Mesenchymal stem cell (in vitro differentiated cells and primary cell): ENCODE results near the gene SMCO3.
"Not testable (repeated sequence)": the region's sequence is repeated elsewhere in the genome, so short reads cannot be mapped to it uniquely, and the experiment has no call there.

Experiments
- DNase-seq: peaks from one replicate; pipeline ENCODE4 v3.0.0-alpha.2; 2013
- H2AFZ ChIP-seq: one replicate; pipeline ENCODE4 v1.6.1; 2013; ENCODE audit warnings: low read depth, mild to moderate bottlenecking, control low read depth, inconsistent platforms, low read length, moderate library complexity
- H2AK5ac ChIP-seq: 2 replicates; pipeline ENCODE4 v1.6.1; 2013; ENCODE audit warnings: low read length, moderate library complexity, mild to moderate bottlenecking, inconsistent platforms; ENCODE audit not compliant: severe bottlenecking
- H2BK120ac ChIP-seq: one replicate; pipeline ENCODE4 v1.6.1; 2013; ENCODE audit warnings: low read depth, mild to moderate bottlenecking, inconsistent platforms, low read length, moderate library complexity
- H2BK12ac ChIP-seq, 2 experiments: one replicate each; pipeline ENCODE4 v1.6.1; 2013; ENCODE audit warnings: inconsistent platforms in 2 of 2, low read length in 2 of 2, mild to moderate bottlenecking in 2 of 2, moderate library complexity in 2 of 2, control low read depth in 1 of 2
- H2BK15ac ChIP-seq: one replicate; pipeline ENCODE4 v1.6.1; 2013; ENCODE audit warnings: mild to moderate bottlenecking, low read depth, inconsistent platforms; ENCODE audit not compliant: poor library complexity, severe bottlenecking
- H2BK5ac ChIP-seq: 2 replicates; pipeline ENCODE4 v1.6.1; 2013; ENCODE audit warnings: low read depth, mild to moderate bottlenecking, low read length, control low read depth, inconsistent platforms; ENCODE audit not compliant: poor library complexity, severe bottlenecking
- H3K14ac ChIP-seq, 2 experiments: one replicate each; pipeline ENCODE4 v1.6.1; 2013; ENCODE audit warnings: inconsistent platforms in 2 of 2, low read length in 2 of 2, control low read depth in 1 of 2, mild to moderate bottlenecking in 1 of 2, moderate library complexity in 1 of 2
- H3K18ac ChIP-seq, 2 experiments: one replicate each; pipeline ENCODE4 v1.6.1; 2013; ENCODE audit warnings: inconsistent platforms in 2 of 2, low read length in 2 of 2, control low read depth in 1 of 2, low read depth in 1 of 2, mild to moderate bottlenecking in 1 of 2
- H3K23ac ChIP-seq, 2 experiments: one replicate each; pipeline ENCODE4 v1.6.1; 2013; ENCODE audit warnings: inconsistent platforms in 2 of 2, low read length in 2 of 2, mild to moderate bottlenecking in 2 of 2, moderate library complexity in 2 of 2, control low read depth in 1 of 2
- H3K27ac ChIP-seq: 2 replicates; pipeline ENCODE4 v1.5.1; 2013; ENCODE audit warnings: mild to moderate bottlenecking, moderate library complexity, low read length, control low read depth, inconsistent platforms; ENCODE audit not compliant: poor library complexity, severe bottlenecking
- H3K27me3 ChIP-seq, 2 experiments: 2 replicates each; pipeline versions ENCODE4 v1.6.1 to v1.7.0; 2013; ENCODE audit warnings: low read length in 2 of 2, mild to moderate bottlenecking in 2 of 2, moderate library complexity in 2 of 2, control low read depth in 1 of 2, inconsistent platforms in 1 of 2; ENCODE audit not compliant: control insufficient read depth in 1 of 2, insufficient read depth in 1 of 2
- H3K36me3 ChIP-seq, 2 experiments: 2 replicates each; pipeline versions ENCODE4 v1.6.1 to v1.7.0; 2013; ENCODE audit warnings: low read length in 2 of 2, control low read depth in 1 of 2, inconsistent platforms in 1 of 2, low read depth in 1 of 2, mild to moderate bottlenecking in 1 of 2; ENCODE audit not compliant: insufficient read depth in 2 of 2, control insufficient read depth in 1 of 2
- H3K4ac ChIP-seq, 2 experiments: one replicate each; pipeline ENCODE4 v1.6.1; 2013; ENCODE audit warnings: inconsistent platforms in 2 of 2, low read length in 2 of 2, mild to moderate bottlenecking in 2 of 2, moderate library complexity in 2 of 2, control low read depth in 1 of 2, low read depth in 1 of 2
- H3K4me1 ChIP-seq: 2 replicates; pipeline ENCODE4 v1.6.1; 2013; ENCODE audit warnings: low read depth, low read length, control low read depth; ENCODE audit not compliant: control insufficient read depth, insufficient read depth
- H3K4me2 ChIP-seq: 2 replicates; pipeline ENCODE4 v1.6.1; 2013; ENCODE audit warnings: low read length, mild to moderate bottlenecking, inconsistent platforms; ENCODE audit not compliant: poor library complexity, severe bottlenecking
- H3K4me3 ChIP-seq, 2 experiments: 2 replicates each; pipeline versions ENCODE4 v1.5.1 to v1.7.0; 2013; ENCODE audit warnings: low read length in 2 of 2, mild to moderate bottlenecking in 2 of 2, control low read depth in 1 of 2, low read depth in 1 of 2; ENCODE audit not compliant: insufficient read depth in 1 of 2
- H3K79me1 ChIP-seq: replicated peaks from 2 replicates; pipeline ENCODE4 v1.6.1; 2013; ENCODE audit warnings: mild to moderate bottlenecking, control low read depth, low read length, inconsistent platforms; ENCODE audit not compliant: poor library complexity, severe bottlenecking
- H3K9ac ChIP-seq: 2 replicates; pipeline ENCODE4 v1.7.0; 2013; ENCODE audit warnings: mild to moderate bottlenecking, low read length, moderate library complexity
- H3K9me3 ChIP-seq: 2 replicates; pipeline ENCODE4 v1.7.0; 2013; ENCODE audit warnings: mild to moderate bottlenecking, low read length; ENCODE audit not compliant: control insufficient read depth
- H4K8ac ChIP-seq: one replicate; pipeline ENCODE4 v1.6.1; 2013; ENCODE audit warnings: inconsistent platforms, mild to moderate bottlenecking, low read length, moderate library complexity
- H4K91ac ChIP-seq: one replicate; pipeline ENCODE4 v1.6.1; 2013; ENCODE audit warnings: mild to moderate bottlenecking, low read length, inconsistent platforms
- WGBS: methylation state at CpG from one replicate; pipeline ENCODE4 v1.1.7; 2013; ENCODE audit warnings: mixed read lengths; 5-methylcytosine and 5-hydroxymethylcytosine counted together

Gene SMCO3

DNA sequence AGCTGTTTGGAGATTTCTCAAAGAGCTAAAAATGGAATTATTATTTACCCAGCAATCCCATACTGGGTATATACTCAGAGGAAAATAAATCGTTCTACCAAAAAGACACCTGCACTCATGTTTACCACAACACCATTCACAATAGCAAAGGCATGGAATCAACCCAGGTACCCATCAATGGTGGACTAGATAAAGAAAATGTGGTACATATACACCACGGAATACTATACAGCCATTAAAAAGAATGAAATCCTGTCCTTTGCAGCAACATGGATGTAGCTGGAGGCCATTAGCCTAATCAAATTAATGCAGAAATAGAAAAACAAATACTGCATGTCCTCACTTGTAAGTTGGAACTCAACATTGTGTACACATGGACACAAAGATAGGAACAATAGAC, 48.6 kb downstream of the SMCO3 start:
- WGBS = 100% methylated on average over 1 of the region's 2 CpGs
- Histone ChIP-seq H2BK5ac (no peak overlapping the region), H3K18ac (no peak overlapping the region), H3K4me3 (no peak overlapping the region), H3K4ac (no peak overlapping the region), H3K14ac (no peak overlapping the region), H2BK15ac (no peak overlapping the region), H3K27me3 (no peaks in the 10 kb centered on the region), H3K27ac (no peak overlapping the region), H3K79me1 (peaks cover 8% of the 10 kb centered on the region), H3K23ac (no peak overlapping the region), H3K9ac (no peak overlapping the region), H3K9me3 (peaks cover 2% of the 10 kb centered on the region), H2AK5ac (no peak overlapping the region), H3K4me2 (no peak overlapping the region), H2BK12ac (no peak overlapping the region), H2AFZ (no peak overlapping the region), H2BK120ac (no peak overlapping the region), H3K36me3 (peaks cover 6 to 26% of the 10 kb centered on the region in 2 experiments), H3K4me1 (peaks cover 8% of the 10 kb centered on the region), H4K91ac (no peak overlapping the region), H4K8ac (no peak overlapping the region)
- DNase-seq = no peak

- not testable (repeated sequence) for H3K4me1 ChIP-seq, H2BK5ac ChIP-seq, H4K91ac ChIP-seq, H2BK12ac ChIP-seq, H3K9me3 ChIP-seq, H2BK15ac ChIP-seq, DNase-seq, H3K27me3 ChIP-seq, H2AFZ ChIP-seq, H3K4ac ChIP-seq, H2AK5ac ChIP-seq, H3K27ac ChIP-seq, H4K8ac ChIP-seq, H3K36me3 ChIP-seq, H3K23ac ChIP-seq, H2BK120ac ChIP-seq, H3K4me3 ChIP-seq, H3K14ac ChIP-seq, H3K4me2 ChIP-seq, H3K9ac ChIP-seq, H3K18ac ChIP-seq
- WGBS = 91% methylated on average over 6 of the region's 6 CpGs
- peaks cover 11% of the 10 kb centered on the region for H3K79me1 ChIP-seq
These were observed 54.2 kb downstream of the SMCO3 start for GRCh38 chr12:14759711-14760280.

GRCh38 chr12:14756334-14757143, 57.4 kb downstream of the SMCO3 start:
- H3K23ac ChIP-seq = no peak overlapping the region
- no peak overlapping the region for H2AK5ac ChIP-seq
- H3K79me1 ChIP-seq = peaks cover 6% of the 10 kb centered on the region
- peak; percentile 17 for DNase-seq
- H3K27ac ChIP-seq = no peak overlapping the region
- no peak overlapping the region for H3K9ac ChIP-seq
- peak overlapping the region in 1 of 2 experiments; percentile 8 for H3K18ac ChIP-seq
- no peak overlapping the region for H4K91ac ChIP-seq
- 50% methylated on average over 17 of the region's 17 CpGs for WGBS
- H3K4me2 ChIP-seq = peak overlapping the region; percentile 45
- no peaks in the 10 kb centered on the region for H3K27me3 ChIP-seq
- no peak overlapping the region for H3K4ac ChIP-seq
- H3K36me3 ChIP-seq = peaks cover 0 to 6% of the 10 kb centered on the region in 2 experiments
- no peak overlapping the region for H2BK15ac ChIP-seq
- peaks cover 3% of the 10 kb centered on the region for H3K4me1 ChIP-seq
- H2BK12ac ChIP-seq = no peak overlapping the region
- no peak overlapping the region for H2BK120ac ChIP-seq
- no peak overlapping the region for H4K8ac ChIP-seq
- H2BK5ac ChIP-seq = no peak overlapping the region
- H3K4me3 ChIP-seq = peak overlapping the region in 1 of 2 experiments; percentile 40
- H3K14ac ChIP-seq = no peak overlapping the region
- H3K9me3 ChIP-seq = peaks cover 6% of the 10 kb centered on the region
- no peak overlapping the region for H2AFZ ChIP-seq
